Right kidney (tissue), 1 donor: Measurements from ENCODE around the gene NLRX1.
A peak's percentile ranks its signal among the peaks of the same experiment; 100 is the strongest.
"Not testable (repeated sequence)": the region's sequence is repeated elsewhere in the genome, so short reads cannot be mapped to it uniquely, and the experiment has no call there.

Source experiments
- DNase-seq: peaks from one replicate; pipeline ENCODE4 v3.0.0-alpha.2; 2016

Gene NLRX1

DNA sequence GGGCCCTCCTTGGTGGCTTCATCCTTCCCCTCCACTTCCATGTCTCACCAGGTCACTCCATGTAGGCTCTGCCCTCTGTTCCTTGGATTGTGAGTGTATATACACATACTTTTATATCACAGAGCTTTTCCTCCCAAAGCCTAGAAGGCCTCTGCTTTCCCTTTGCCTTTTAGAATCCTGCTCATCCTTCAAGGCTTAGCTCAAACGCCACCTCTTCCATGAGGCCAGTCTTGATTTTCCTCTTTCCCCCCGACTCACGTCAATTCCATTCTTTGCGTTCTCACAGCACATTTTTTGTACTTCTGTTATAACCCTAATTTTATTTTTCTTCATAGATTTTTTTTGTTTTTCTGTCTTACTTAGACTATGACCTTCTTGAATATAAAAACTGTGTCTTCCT, 15.9 kb upstream of the NLRX1 start:
- DNase-seq: no peak

DNA sequence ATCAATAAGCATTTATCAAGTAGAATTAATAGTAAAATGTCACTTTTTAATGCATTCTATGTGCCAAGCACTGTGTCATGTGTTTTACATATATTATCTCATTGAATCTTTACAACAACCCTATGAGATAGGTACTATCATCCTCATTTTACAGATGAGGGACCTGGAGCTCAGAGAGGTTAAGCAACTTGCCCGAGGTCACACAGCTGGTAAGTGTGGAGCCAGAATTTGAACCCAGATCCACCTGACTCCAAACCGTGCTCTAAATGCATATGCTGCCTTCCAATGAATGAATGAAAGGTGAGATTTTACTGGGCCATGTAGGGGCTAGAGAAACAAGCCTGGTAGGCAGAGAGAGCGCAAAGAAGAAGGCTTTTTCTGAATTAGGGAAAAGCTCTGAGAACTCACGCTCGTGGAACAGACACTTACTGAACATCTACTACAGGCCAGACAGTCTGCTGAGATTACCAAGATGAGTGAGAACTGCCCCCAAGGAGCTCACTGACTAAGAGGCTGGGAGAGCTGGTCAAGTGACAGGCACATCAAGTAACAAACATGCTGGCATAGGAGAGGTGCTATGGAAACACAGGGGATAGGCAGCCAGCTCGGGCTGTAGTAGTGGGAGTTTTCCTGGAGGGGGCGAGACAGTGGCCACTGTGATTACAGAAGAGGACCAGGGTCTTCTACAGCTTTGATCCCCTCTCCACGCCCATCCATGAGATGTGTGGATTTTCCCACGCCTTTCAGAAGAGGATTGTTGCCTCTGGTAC, 15.3 kb upstream of the NLRX1 start:
- no peak for DNase-seq

DNA sequence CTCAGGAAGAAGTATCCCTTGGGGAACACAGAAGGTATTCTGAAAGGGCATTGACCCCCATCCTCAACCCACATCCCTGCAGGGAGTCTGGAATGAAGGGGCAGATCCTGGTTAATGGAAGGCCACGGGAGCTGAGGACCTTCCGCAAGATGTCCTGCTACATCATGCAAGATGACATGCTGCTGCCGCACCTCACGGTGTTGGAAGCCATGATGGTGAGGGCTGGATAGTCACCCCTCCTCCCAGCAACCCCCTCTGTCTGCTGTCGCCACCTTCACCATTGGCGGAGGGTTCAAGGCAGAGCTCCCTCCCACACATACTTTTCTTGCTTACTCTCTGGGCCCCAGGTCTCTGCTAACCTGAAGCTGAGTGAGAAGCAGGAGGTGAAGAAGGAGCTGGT, 14.3 kb upstream of the NLRX1 start:
- DNase-seq: no peak

DNA sequence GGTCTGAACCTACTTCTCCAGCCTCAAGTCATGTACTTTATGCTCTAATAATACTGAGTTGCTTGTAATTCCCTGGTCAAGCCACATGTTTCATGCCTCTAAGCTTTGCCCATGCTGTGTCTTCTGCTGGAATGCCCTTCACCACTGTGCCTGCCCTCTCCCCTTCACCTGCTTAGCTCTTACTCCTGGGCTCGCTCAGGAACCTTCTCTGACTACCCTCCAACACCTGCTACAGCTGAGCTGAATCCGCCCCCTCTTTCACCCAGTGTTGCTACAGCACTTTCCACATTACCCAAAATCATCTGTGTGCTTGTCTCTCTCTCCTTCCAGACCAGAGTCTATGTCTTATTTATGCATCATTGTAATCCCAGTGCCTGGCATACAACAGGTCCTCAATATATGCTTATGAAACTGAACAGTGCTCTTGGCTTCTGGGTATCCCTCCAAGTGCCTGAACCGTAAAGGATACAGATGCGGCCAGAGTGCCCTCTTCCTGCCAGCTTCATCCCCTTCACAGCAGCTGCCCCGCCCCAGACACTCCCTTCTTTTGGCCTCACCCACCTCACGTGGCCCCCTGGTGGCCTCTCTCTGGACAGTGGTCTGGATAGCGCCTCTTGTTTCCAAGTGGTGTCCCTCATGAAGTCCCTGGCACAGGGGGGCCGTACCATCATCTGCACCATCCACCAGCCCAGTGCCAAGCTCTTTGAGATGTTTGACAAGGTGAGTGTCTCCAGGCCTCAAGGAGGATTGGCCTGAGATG, 12.6 kb upstream of the NLRX1 start:
- DNase-seq: no peak

DNA sequence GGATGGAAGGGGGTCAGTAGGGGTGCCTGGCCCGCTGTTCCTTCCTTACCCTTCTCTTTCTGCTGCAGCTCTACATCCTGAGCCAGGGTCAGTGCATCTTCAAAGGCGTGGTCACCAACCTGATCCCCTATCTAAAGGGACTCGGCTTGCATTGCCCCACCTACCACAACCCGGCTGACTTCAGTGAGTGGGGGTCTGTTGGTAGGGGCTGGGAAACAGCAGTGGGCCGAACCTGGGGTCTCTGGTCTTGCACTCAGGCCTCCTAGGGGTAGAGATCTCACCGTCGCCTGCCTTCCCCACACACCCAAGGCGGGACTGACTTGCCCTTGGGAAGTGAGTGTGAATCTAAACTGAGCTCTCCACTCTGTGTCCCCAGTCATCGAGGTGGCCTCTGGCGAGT, 12.0 kb upstream of the NLRX1 start:
- no peak for DNase-seq

DNA sequence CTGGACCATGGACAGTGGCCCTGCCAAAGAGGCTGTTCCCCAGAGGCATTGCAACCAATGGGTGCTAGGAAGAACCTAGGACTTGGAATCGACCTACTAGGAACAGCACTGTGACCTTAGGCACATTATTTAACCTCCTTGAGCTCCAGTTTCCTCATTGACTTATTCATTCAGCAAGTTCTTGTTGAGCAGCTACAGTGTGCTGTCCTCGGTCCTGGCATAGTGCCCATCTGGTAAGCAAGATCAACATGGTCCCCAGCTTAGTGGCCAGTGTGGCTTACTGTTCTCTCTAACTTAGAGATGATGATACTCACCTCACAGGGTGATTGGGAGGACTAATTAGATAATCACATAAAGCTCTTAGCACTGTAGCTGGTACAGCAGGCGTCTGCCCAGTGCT, 11.5 kb upstream of the NLRX1 start:
- no peak for DNase-seq

DNA sequence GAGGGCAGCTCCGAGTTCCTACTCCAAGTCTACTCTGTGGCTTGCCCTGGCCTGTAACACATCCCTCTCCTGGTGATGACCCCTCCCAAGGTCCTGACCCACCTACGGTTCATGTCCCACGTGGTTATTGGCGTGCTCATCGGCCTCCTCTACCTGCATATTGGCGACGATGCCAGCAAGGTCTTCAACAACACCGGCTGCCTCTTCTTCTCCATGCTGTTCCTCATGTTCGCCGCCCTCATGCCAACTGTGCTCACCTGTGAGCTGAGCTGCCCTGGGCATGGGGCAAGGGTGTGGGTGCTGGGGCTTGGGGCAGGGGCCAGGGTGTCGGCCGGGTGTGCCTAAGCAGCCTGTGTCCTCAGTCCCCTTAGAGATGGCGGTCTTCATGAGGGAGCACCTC, 10.1 kb upstream of the NLRX1 start:
- no peak for DNase-seq

DNA sequence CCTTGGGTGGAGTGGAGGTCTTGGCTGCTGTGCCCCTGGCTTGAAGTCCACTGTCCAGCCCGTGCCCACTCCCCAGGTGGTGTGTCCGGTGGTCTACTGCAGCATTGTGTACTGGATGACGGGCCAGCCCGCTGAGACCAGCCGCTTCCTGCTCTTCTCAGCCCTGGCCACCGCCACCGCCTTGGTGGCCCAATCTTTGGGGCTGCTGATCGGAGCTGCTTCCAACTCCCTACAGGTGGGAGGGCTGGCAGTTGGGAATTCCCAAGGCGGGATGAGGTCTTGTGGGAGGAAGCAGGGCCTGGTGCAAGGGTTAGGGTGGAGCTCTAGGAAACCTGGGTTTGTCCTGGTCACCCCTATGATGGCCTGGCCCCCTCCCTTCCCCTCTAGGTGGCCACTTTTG, 8.4 kb upstream of the NLRX1 start:
- no peak for DNase-seq

DNA sequence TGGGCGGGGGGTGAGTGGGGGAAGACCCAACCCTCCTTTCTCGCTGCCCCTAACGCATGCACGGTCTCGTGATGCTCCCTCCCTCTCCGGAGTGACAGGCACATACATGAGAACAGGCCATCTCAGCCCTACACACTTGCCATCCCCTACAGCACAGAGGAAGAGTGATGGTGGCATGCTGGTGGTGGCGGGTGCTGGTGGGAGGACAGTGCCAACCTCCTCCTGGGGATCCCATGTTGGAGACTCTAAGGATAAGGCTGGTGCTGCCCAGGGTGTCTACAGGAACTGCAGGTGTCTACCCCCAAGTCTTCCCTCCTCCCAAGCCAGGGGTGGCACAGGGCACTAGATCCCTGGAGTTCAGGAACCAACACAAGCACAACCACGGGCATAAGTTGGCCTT, 6.7 kb upstream of the NLRX1 start:
- no peak for DNase-seq

DNA sequence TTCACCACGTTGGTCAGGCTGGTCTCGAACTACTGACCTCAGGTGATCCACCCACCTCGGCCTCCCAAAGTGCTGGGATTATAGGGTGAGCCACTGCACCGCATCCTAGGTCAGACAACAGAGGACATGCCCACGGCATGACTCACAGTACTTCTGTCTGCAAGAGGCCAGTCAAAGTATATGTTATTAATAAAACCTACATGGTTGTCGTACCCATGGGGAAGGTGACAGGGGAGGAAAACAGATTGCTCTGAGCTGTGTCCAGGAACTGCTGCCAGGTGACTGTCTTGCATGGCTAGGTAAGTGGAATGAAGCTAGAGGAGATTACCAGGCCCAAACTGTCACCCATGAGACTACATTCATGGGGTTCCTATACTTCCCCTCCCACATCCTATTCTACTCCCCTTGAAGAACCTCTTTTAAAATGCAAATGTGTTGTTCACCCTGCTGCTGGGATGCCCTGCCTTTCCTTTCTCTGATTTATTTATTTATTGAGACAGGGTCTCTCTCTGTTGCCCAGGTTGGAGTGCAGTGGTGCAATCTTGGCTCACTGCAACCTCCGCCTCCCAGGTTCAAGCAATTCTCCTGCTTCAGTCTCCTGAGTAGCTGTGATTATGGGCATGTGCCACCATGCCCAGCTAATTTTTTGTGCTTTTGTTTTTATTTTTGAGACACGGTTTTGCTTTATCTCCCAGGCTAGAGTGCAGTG, 2.0 kb upstream of the NLRX1 start:
- no peak for DNase-seq

DNA sequence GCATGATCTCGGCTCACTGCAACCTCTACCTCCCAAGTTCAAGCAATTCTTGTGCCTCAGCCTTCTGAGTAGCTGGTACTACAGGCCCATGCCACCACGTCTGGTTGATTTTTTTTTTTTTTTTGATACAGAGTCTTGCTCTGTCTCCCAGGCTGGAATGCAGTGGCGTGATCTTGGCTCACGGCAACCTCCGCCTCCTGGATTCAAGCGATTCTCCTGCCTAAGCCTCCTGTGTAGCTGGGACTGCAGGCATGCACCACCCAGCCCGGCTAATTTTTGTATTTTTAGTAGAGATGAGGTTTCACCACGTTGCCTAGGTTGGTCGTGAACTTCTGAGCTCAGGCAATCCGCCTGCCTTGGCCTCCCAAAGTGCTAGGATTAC, 1.5 kb upstream of the NLRX1 start:
- not testable (repeated sequence) for DNase-seq

DNA sequence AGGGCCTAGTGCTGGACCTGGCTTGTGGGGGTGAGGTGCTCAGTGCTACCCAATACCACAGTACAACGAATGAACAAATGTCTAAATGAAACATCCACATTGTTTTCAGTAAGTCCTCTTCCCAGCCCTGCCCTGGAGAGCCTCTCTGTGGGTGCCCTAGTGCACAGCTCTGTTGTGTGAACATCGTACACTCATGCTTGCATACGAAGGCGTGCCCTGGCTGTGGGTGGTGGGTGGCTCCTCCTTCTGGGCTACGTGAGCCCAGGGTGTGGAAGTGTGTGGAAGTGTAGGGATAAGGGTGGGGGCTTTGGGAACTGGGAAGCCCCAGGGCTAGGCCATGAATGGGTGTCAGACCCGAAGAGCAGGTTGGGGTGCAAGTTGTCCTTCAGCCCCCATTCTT, 592 bp upstream of the NLRX1 start:
- no peak for DNase-seq

DNA sequence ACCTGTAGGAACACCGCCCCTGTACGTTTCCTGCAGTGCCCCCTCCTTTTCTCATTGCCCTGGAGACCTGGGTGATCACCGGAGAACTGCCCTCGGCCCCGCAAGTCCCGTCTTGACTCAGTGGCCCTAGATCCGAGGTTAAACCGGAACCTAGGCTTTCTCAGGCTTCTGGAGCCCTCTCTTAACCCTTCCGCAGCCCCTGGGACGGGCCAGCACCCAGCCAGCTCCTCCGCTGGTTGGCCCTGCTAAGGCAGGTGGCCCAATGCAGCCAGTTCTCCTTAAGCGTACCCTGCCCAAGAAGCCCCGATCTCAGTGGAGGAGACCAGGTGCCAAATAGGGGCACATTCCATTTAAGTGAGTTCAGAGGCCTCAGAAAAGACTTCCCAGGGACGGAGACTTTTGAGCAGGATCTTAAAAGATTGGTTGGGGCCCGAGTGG, 776 bp downstream of the NLRX1 start:
- peak; percentile 78 for DNase-seq

DNA sequence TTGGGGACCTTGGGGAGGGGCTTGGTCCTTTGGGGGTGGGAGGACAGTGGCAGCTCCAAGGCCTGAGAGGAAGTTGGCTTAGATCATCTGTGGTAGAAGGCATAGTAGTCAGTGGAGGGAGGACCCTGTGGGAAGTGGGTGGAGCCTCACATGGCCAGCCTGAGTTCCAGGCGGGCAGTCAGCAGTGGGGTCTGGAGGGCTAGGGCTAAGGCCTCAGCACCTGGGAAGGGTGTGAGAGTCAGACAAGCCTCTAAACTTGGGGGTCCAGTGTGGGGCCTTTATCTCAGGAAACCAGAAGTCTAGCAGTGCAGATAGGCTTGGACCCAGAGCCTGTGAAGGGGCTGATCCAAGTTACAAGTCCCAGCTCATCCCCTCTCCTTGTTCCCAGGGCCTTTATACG, 4.0 kb downstream of the NLRX1 start:
- no peak for DNase-seq

DNA sequence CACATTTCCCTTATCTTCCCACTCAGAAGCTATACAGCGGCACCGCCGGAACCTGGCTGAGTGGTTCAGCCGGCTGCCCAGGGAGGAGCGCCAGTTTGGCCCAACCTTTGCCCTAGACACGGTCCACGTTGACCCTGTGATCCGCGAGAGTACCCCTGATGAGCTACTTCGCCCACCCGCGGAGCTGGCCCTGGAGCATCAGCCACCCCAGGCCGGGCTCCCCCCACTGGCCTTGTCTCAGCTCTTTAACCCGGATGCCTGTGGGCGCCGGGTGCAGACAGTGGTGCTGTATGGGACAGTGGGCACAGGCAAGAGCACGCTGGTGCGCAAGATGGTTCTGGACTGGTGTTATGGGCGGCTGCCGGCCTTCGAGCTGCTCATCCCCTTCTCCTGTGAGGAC, 4.9 kb downstream of the NLRX1 start:
- no peak for DNase-seq

DNA sequence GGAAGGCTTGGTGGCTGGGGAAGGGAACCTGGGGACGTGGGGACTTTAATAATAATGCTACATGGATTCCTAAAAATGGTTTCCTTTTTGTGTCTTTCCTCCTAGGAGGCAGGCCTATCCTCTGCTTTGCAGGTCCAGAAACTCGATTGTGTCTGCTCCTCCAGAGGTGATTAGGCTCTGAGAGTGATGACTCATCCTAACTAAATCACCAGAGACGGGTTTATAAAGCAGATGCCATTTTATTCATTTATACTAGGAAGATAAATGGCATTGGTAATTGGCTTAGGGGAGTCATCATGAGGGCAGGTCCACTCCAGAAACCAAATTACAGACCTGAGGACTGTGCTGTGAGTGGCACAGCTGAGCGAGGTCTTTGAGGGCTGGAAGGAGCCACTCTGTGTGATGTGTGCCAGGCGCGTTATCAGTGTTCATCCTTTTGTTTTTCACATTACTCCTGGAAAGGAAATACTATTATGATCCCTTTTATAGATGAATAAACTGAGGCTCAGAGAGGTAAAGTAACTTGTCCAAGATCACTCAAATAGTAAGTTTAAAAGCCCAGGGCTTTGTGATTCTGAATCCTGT, 7.1 kb downstream of the NLRX1 start:
- no peak for DNase-seq

DNA sequence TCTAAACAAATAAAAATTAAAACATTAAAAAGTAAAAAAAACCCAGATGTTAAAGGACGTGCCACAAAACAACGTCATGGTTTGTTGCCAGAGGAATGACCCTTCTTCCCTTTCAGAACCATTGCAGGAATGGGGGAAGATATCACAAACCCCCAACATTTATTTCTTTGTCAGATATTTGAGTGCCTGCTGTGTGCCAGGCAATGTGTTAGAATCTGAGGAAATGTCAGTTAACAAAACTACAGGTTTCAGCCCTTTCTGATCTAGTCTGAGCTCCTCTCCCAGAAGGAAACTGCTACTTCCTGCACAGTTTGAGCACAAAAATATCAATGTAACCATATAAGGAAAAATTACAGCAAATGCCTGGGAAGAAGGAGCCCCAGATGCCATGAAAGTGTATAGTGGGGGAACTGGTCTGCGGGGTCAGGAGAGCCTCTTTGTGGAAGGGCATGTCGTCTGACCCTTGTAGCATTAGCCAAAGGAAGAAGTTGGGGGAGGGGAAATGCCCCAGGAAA, 9.7 kb downstream of the NLRX1 start:
- DNase-seq: no peak

DNA sequence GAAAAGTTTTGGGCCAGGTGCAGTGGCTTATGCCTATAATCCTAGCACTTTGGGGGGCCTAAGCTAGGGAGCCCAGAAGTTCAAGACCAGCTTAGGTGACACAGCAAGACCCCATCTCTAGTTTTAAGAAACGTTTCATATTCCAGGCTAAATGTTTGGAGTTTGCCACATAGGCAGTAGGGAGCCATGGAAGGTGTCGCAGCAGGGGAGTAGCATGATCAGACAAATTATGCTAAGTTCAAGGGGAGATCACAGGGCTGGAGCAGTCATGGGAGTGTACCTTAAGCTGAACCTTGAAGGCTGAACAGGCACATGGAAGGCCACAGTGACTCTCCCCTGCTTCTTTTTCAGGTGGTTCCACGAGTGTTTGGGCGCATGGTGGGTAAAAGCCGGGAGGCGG, 10.8 kb downstream of the NLRX1 start:
- no peak for DNase-seq

DNA sequence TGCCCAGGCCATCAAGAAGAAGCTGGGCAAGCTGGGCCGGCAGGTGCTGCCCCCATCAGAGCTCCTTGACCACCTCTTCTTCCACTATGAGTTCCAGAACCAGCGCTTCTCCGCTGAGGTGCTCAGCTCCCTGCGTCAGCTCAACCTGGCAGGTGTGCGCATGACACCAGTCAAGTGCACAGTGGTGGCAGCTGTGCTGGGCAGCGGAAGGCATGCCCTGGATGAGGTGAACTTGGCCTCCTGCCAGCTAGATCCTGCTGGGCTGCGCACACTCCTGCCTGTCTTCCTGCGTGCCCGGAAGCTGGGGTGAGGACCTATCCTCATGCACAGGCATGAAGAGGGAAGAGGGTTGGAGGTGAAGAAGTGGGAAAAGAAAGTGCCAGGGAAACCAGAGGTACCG, 11.5 kb downstream of the NLRX1 start:
- no peak for DNase-seq

DNA sequence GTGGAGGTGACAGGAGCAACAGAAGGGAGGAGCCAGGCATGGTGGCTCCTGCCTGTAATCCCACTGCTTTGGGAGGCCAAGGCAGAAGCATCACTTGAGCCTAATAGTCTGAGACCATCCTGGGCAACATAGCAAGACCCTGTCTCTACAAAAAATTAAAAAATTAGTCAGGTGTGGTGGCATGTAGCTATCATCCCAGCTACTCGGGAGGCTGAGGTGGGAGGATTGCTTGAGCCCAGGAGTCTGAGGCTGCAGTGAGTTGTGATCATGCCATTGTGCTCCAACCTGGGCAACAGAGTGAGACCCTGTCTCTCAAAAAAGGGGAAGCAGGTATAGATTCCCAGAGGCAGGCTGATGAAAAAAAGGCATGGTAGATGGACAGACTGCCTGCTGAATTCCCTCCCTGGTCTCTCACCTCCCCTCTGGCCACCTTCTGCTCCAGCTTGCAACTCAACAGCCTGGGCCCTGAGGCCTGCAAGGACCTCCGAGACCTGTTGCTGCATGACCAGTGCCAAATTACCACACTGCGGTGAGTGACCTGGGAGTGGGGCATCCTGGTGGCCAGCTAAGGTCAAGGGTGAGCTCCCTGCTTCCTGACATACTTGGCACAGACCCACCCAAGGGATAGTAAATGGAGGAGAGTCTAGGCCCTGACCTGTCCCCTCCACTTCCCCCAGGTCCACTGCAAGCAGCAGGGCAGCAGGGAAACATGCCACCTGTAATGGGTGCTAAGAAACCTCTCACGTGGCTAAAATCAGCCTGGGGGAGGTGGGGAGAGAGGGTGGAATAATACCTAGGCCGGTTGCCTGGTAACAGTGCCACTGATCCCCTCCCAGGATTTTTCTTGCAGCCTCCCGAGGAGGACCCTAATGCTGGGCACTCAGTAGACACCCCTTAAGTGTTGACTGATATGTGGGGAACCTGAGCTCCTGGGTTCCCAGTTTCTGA, 12.5 kb downstream of the NLRX1 start:
- no peak for DNase-seq

DNA sequence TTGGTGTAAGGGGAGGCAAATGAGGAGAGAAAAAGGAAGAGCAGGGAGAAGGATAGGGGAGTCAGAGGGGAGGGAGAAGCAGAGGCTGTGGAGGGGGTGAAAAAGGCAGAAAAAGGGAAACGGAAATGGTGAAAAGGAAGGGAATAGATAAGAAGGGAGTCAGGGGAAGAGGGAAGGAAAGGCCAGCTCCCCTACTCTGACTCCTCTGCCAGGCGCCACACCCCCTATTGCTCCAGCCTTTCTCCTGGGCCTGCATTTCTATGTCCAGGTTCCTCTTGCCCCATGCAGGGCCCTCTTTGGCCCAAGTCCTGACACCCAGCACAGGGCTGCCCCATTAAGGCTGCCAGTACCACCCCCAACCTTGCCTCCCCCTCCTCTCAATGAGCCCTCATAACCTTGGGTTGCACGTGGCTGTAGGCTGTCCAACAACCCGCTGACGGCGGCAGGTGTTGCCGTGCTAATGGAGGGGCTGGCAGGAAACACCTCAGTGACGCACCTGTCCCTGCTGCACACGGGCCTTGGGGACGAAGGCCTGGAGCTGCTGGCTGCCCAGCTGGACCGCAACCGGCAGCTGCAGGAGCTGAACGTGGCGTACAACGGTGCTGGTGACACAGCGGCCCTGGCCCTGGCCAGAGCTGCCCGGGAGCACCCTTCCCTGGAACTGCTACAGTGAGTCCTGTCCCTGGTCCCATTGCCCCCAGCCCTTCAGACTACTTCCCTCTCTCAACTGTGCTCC, 13.3 kb downstream of the NLRX1 start:
- DNase-seq: no peak
